TTC549 (cell line): ENCODE results near the gene RER1.

Experiments
- FAIRE-seq: peaks from 2 replicates; lab custom pipeline; 2012; peaks lifted over from hg19 to GRCh38; lab: Jason Lieb, UNC

Gene RER1

DNA sequence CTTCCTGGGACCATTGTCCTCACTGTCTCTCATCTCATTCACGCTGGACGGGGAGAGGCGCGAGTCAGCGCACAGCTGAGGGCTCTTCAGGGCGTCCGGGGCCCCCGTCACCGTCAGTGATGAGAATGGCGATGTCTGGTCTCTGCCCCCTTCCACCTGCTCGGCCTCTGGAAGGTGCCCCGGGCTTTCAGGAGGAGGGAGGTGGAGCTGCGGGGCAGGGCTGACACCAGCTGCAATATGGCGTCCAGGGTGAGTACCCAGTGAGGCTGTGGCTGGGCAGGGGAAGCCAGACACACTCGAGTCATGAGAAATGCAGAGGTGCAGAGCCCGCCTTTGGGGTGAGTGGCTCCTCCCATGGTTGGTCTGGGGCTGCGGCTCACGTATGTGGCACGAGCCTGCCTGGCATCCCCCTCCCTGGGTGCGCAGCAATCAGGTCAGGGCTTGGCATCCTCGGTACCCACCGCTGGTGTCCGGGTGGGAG, 15.3 kb upstream of the RER1 start:
- no peak for FAIRE-seq

DNA sequence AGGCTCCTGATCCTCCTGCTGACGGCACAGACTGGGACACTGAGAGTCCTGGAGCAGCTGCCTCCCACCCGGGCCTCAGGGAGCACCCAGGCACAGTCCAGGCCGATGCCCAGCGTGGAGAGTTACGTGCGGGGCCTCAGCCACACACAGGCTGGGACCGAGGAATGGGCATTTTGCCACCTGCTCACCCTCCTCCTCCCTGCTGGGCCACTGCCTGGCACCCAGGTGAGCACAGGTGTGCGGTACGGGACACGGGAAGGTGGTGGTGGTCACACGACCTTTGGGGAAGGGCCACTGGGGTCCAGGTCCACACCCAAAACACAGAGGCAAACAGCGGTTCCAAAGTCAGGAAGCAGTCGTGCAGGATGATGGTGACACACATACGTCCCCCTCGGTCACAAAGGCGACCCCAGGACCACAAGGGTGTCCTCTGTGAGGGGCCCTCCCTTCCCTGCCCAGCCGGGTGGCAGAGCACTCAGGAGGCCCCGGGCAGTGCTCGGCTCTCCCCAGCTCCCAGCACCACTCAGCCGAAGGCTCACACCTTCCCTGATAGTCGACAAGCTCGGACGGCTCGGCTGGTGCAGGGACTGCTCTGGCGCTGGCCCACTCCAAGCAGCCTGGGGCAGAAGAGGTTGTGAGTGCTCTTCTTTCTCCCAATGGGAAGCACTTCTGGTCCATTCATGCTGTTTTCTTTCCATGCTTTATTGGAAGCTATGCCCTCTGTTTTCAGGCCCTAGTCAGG, 14.5 kb upstream of the RER1 start:
- no peak for FAIRE-seq

DNA sequence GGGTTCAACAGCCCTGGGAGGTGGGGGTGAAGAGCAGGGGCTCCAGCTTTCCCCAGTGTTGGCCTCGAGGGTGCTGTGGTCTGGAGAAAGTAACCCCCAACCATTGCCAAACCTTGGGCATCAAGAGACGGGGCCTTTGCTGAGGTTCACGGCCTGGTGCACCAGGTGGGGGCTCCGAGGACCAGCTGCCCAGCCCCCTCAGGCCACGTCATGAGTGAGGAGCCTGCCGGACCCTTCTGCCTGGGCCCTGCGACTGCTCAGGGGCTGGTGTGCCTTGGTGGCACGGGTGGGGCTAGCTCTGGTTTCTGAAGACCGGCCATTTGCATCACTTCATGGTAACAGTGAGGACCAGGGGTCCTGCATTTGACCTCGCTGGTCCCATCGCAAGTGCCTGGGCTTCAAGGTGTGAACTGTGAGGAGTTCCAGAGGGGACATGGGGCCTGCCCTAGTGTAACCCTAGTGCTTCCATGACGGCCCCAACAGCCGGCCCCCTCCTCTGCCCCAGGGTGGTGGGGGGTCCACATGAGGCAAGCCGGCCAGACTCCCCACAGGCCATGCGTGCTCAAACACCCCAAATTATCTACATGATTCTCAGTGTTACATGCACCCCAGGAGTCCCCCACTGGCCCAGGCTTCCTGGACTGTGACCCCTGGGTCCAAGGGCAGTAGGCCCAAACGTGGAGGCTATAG, 13.7 kb upstream of the RER1 start:
- FAIRE-seq = no peak

DNA sequence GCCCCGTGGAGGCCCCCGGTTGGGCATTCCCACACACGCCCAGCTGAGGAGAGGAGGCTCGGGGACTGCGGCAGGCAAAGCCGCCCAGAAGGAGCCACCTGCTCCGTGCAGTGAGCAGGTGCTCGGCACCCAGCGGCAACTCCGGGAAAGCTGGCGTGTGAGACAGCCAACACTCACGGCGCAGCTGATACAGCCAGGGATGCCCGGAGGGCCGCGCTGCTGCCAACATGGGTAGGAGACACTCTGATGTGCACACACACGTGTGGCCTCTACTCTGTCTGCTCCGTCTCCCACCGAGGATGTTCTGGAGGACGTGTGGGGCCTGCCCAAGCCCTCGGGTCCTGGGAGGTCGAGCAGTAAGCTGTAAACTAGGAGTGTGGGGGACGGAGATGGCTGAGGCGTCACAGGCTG, 13.2 kb upstream of the RER1 start:
- no peak for FAIRE-seq

DNA sequence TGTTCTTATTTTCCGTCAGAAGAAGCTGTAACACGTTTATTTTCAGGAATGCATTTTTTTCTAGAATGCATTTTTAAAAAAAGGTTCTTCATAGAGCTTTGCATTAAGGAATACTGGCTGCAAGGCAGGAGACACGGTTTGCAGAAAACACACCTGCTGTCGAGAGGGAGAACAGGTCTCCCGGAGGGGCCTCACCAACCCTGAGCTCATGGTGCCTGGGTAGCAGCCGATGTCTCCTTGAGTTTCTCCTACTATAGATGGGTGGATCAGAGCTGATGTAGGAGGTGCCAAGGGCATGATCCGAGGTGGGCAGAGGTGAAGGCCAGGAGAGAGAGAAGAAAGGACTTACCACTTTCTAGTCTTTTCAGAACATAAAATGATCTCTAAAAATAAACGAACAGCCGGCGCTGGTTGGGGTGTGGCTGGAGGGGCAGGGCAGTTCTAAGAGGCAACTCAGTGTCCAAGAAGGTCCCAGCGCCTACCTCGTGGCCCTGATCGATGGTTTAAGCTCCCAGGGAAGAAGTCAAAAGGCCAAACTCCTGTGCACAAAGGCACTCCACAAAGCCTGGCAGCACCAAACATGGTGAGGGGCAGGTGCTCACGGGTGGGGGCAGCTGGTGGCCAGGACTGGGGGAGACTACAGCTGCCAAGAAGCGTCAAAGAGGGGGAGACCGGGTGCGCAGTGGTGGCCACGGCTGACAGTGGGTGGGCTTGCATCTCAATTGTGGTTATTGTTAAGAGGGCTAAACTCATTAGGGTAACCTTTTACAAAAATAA, 12.5 kb upstream of the RER1 start:
- no peak for FAIRE-seq

DNA sequence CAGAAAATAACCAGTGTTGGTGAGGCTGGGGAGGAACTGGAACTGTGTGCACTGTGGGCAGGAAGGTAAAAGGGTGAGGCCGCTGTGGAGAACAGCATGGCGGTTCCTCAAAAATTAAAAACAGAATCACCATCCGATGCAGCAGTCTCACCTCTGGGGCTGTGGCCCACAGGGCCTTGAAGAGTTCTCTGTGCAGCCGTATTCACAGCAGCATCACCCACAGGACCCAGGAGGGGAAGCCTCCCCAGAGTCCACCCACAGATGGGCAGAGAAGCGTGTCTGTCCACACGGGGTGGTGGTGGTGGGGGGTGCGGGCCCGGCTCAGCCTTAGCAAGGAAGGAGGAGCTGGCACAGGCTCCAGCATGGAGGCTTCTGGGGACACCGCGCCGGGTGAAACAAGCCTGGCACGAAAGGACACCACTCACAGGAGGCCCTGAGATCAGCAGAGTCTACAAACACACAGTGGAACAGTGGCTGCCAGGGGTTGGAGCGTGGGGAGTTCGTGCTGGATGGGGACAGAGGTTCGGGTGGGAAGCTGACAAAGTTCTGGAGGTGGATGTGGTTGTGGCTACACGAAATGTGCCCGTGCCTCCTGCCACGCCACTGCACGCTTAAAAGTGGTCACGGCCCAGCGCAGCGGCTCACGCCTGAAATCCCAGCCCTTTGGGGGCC, 11.8 kb upstream of the RER1 start:
- no peak for FAIRE-seq

DNA sequence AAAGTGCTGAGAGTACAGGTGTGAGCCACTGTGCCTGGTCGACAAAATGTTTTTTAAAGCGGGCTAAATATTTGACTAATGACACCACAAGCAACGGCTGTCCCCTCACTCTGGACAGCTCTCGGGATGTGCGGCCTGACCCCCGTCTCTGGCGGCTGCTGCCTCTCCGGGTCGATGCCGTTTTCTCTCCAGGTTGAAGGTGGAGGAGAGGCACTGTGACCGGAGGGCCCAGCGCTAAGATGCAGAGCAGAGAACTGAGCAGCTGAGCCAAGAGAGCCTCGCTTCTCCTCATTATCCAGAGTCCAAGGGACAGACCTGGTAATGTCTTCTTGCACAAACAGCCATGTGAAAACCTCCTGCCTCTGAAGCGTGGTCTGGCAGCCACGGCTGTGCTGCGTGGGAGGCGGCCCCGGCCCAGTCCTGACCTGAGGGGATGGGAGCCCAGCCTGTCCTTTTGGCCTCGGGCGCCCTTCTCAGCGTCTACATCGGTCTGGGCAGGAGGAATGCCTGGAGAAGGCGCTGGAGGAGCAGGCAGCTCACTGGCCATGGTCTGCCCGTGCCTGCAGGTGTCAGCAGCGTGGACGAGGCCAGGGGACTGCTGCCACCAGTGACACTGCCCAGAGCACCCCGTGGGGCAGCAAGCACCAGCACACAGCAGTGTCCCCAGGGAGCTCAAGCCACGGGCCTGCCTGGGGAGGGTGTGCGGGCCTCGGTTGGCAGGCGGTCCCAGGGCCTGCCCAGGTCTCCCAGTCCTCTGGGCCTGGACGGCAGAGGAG, 10.6 kb upstream of the RER1 start:
- FAIRE-seq = no peak

DNA sequence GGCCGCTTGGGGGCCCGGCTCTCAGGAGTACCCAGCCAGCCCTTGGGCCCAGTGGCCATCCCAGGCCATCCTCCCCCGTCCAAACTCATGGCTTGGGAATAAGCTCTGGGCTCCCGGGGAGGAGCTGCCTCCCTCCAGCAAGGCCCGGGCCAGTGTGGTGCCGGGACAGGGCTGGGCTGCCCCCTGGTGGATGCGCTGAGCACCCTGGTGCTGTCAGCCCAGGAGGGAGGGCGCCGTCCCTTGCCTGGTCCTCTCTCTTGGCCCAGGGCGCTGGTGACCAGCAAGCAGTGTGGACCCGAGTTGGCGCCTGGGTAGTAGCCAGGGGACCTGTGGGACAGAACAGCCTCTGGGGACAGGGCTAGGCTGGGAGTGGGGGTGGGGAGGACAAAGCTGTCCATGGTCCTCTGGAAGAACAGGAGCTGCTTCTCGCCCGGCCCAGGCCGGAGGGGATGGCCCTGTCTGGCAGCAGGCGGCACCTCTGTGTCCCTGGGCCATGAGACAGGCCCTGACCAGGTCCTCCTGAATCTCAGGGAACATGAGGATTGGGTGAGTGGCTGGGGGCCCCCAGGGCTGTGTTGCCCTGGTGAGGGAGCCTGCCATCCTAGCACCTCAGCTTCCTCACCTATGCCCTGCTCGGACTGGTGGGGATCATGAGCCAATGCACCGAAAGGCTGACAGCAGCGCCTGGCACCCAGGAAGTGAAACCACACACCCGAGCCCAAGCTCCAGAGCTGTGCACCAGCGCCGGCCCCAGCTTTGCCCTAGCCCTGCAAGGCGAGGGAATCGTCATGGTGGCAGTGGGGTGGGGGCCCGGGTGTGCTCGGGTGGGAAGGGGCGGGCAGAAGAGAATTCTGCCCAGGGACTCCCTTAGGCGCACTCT, 9.7 kb upstream of the RER1 start:
- FAIRE-seq = no peak

DNA sequence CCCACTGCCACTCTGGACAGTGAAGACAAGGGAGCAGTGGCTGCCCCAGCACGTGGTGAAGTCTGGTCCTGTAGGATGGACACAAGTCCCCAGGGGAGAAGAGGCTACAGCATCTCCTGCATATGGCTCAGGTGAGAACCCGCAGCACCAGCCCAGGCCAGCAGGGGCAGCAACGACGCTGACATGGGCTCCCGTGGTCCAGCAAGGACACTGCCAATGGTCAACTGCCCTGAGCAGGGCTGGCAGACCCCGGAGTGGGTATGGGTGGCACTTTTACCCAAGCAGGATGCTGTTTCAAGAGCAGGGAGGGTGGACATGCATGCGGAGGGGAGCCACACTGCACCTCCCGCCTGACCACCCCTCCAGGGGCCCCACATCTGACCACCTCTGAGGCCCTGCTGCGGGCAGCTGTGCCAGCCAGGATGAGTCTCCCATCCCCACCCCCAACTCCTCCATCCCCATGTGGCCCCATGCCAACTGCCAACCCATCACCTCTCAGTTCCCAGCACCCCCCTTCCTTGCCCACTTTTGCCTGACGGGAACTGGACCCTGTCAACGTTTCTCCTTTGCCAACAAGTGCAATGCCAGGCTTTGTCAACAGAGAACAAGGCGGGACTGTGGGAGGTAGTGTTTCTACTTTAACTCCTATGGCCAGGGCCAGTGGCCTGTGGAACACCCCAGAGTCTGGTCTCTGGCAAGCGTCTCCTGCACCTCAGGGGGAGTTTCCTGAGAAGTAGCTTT, 8.8 kb upstream of the RER1 start:
- no peak for FAIRE-seq

DNA sequence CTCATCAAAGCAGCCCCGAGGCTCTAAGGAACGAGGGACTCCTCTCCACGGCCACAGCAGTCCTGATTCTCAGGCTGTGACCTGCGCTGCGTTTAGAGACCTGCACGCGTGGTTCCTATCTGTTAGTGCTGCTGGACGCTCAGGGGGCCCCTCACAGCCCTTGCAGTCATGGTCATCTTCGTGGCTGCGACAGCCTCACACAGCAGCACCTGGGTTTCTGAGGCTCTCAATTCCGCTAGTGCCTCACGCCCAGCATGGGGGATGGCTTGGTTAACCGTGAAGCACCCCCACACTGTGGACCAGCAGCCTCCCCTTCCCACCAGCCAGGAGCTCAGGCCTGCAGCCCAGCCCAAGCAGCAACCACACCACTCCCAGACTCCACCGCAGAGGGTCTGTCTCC, 8.1 kb upstream of the RER1 start:
- FAIRE-seq = no peak

DNA sequence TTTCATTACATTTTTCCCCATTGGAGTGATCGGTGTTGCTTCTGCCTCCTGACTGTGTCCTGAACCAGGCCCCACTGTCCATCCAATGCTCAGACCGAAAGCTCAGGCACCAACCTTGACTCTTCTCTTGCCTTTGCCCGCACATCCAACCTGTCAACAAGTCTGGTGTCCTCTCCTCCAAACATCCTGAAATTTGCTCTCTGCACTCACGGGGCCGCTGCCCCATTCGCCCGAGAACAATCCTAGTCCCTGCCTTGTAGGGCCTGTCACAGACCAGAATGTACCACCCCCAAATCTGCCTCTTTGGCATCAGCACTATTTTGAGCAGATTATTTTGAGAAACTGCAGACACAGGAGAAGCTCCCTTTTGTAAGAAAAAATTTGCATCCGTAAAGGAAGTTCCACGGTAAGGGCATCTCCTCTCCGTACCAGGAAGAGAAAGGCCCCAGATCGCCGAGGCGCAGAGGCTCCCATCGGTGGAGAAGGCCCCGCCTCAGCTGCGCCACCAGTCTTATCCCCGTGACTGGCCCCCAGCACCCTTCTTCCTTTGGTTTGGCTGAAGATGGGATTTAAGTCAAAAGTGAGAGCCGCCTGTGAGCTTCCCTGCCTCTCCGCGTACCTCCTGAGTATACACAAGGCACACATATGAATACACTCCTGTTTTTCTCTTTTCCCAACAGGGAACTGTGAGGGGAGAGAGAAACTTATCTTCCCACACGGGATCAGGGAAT, 7.3 kb upstream of the RER1 start:
- no peak for FAIRE-seq

DNA sequence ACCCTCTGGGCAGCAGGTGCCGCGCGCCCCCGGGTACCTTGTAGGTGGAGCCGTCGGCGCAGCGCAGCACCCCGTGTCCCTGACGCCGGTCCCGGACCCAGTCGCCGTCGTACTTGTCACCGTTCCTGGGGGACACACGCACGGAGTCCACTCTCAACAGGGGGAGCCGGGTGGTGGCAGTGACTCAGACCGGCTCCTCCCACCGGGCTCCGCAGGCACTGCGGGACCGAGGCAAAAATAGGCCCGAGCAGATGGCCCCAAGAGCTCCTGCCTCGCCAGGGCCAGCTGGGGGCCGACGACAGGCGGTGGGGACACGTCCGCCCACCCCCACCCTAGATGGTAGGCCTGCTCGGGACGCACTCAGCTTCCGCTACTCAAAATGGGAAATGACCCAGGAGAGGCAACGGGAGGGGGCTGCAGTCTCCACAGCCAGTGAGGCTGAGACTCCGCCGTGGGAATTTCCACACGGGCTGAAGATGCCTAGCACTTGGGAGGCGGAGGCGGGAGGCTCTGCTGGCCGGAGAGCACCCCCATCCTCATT, 6.6 kb upstream of the RER1 start:
- FAIRE-seq = no peak

DNA sequence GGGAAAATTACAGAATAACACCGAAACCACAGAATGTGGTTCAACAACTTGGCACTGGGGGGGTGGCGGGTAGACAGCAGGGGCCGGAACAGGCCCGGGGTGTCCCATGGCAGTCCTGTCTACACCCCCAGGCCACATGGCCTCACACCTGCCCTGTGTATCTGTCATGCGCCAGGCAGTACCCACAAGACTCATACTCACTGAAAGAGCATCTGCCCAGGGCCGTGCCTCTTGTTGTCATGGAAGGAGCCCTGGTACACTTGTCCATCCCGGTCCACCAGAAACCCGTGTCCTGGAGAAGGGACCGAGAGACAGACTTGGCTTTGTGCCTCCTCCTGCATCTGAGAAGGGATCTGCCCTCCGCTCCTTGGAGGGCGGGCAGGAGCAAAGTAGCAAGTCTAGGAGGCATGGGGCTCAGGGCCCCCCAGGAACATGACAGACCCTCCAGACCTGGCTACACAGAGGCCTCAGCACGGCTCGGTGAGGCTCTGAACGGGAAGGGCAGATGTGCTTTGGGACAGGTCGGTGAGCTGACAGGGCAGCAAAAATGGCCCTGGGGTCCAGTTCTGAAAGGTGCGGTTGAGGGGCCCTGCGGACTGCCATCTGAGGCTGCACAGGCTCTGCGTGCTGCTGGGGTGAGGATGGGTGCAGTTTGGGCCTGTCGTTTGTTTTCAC, 5.9 kb upstream of the RER1 start:
- FAIRE-seq = no peak

DNA sequence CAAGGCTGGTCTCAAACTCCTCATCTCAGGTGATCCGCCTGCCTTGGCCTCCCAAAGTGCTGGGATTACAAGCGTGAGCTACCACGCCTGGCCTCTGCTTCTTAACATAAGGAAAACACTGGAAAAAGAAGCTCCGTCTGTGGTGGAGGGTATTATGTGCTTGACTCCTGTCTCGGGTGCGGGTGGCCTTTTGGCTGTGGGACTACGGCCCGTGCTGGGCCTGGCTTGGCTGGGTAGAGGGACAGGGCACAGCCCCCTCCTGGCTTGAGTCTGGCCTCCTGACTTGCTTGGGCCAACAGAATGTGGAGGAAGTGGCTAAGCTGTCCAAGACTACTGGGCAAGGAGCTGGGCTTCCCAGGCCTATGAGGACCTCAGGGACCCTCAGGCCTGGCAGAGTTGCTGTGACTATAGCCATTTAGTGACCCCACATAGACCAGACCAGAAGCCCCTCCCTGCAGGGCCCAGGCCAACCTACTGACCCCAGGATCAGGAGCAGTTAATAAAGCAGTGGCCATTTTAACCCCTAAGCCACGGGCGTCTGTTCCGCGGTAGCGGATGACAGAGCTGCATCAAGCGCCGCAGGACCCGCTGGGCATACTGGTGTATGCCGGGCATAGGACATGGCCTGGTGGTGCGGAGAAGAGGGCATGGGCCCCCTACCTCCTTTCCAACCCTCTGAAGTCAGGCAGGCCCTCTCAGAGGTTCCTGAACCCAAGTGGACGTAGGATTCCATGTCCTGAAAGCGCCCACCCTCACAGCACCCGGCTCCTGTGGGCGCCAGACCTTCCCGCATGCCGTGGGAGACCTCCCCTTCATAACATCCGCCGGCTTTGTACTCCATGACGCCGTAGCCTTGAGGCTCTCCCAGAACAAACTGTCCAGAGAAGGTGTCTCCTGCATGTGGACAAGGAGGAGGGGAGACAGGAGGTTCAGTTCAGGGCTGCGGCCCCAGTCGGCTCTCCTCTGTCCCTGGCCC, 4.7 kb upstream of the RER1 start:
- FAIRE-seq = no peak

DNA sequence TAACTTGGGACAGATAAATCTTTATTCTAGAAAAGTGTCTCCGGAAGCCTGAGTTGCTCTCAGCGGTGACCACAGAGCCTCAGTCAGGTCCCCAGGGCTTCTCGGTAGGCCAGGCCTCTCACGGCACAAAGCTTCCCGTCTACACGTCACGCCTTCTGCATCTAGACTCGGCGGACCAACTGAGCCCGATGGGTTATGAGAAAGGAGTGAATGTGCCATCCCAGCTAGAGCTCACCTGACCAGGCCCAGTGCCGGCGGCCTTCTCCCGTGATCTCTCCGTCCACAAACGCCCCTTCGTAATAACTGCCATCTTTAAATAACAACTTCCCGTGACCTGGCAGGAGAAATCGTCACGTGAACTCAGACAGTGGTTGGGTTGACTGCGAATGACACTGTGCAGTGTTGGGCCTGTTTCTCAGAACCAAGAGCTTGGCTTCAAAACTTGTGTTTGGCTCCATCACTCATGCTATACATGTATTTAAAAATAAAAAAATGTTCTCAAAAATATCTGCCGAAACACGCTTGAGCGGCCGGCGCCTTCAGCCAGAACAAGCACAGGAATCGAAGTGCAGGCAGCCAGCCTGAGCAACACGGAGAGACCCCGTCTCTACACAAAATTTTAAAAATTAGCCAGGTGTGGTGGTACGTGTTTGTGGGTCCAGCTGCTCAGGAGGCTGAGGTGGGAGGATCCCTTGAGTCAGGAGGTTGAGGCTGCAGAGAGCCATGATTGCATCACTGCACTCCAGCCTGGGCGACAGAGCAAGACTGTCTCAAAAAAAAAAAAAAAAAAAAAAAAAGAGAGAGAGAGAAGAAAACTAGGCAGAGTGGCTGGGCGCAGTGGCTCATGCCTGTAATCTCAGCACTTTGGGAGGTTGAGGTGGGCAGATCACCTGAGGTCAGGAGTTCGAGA, 3.4 kb upstream of the RER1 start:
- FAIRE-seq = no peak

DNA sequence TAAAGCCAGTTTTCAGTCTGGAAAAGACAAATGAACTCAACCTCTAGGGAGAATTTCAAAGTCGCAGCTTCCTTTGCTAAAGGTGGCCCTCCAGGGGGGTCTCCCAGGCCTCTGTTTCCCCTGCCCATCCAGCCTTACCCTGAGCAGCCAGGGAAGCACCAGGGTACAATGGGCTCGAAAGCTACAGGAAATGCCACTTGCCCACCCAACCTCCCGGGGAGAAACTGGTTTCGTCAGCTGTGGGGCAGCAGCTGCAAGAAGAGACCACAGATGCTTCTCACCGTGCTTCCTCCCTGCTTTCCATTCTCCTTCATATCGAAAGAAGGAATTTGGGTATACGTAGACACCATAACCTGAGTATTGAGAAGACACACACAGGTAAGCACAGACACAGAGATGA, 2.0 kb upstream of the RER1 start:
- no peak for FAIRE-seq
